Peyer's patch (tissue), 4 donors: ENCODE data around the gene ANGPTL2. TPM values are rescaled to one million over a fixed set of nuclear protein-coding genes. Genes with fewer than 3 reads are reported as not detected.

Experiments
- DNase-seq, 3 donors: peaks; one replicate each; pipeline ENCODE4 v3.0.0-alpha.2; 2017 to 2019
- H3K27ac ChIP-seq, 4 donors: fragments of 200-600 bp; sonication (generic); one replicate each; pipeline ENCODE4 v1.5.1; 2016 to 2019
- H3K27me3 ChIP-seq, 2 donors: fragments of 200-600 bp; sonication (generic); one replicate each; pipeline ENCODE4 v1.5.1; 2019
- H3K36me3 ChIP-seq, 3 donors: fragments of 200-600 bp; sonication (generic); one replicate each; pipeline ENCODE4 v1.5.1; 2016 to 2019
- H3K4me1 ChIP-seq, 4 donors: fragments of 200-600 bp; sonication (generic); one replicate each; pipeline ENCODE4 v1.5.1; 2016 to 2019
- H3K4me3 ChIP-seq, 4 donors: fragments of 200-600 bp; sonication (generic); 1 replicate in 3 of 4; 2 replicates in 1 of 4; pipeline ENCODE4 v1.5.1; 2016 to 2019; ENCODE audit warnings: mild to moderate bottlenecking in 1 of 4
- H3K9me3 ChIP-seq, 4 donors: fragments of 200-600 bp; sonication (generic); one replicate each; pipeline ENCODE4 v1.5.1; 2016 to 2019; ENCODE audit warnings: mild to moderate bottlenecking in 1 of 4
- POLR2A ChIP-seq, 2 donors: fragments of 450-650 bp; IDR thresholded peaks; one replicate each; pipeline ENCODE4 v1.5.1; 2017; ENCODE audit warnings: antibody characterized with exemption in 2 of 2, mild to moderate bottlenecking in 2 of 2, moderate library complexity in 2 of 2
- total RNA-seq, 4 donors: library from RNA; depleted of rRNA; stranded (reverse); fragments of >200 nt; gene quantifications; one replicate each; pipeline ENCODE4 v1.1.0, GENCODE V29; 2016
- TF ChIP-seq, protein P1 (sequence below), 6 experiments: fragments of 450-650 bp in 4 of 6; fragments of 200-600 bp in 2 of 6; sonication (generic) in 1 of 6; IDR thresholded peaks; one replicate each; pipeline ENCODE4 v1.5.1; 2017 to 2019; ENCODE audit warnings: antibody characterized with exemption in 6 of 6, mild to moderate bottlenecking in 3 of 6, moderate library complexity in 1 of 6

Gene ANGPTL2
- total RNA-seq, 4 donors from 2014 or later, result 2.8 to 14.0 (median 11.3) TPM

DNA sequence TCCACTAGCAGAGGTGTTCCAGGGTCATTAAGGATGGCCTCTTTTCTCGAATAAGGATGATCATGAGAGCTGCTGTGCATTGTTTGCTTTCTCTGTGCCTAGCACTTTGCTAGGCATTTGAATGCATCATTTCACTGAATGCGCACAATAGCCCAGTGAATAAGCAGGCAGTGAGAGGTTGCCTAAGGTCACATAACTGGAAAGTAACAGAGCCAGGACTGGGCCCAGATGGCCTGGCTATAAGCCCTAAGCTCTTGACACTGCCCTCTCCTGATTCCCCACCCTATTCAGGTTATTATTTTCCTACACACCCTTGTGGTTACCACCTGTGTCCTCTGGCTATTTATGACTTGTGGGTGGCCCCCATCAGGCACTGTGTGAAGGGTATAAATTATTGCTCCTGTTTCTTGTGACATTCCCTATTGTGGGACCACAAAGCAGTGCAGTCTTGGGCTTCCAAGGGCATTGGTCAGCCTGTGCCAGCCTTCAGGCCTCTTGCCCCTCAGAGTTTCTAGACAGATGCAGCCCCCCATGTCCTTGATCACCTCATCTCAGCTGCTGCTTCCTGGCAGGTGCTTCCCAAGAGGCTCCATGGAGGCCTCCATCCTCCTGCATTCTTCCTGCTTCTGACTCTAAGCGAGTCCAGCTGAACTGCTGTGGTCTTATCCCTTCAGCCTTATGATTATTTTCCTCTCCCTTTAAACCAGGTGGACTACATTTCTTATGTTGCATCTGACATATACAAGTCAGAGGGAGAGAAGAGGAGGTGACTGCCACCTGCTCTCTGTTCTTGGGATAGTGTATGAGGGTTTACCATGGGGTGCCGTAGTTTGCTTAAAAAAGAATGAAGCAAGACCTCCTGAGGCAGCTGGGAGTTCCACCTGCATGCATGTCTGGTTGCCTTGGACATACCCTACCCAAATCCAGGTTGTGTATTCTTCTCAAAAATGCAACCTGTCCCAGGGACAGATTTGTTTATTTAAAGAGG, 47.6 kb downstream of the ANGPTL2 start:
- no peak overlapping the region for H3K27ac ChIP-seq
- TF ChIP-seq, protein P1, sequence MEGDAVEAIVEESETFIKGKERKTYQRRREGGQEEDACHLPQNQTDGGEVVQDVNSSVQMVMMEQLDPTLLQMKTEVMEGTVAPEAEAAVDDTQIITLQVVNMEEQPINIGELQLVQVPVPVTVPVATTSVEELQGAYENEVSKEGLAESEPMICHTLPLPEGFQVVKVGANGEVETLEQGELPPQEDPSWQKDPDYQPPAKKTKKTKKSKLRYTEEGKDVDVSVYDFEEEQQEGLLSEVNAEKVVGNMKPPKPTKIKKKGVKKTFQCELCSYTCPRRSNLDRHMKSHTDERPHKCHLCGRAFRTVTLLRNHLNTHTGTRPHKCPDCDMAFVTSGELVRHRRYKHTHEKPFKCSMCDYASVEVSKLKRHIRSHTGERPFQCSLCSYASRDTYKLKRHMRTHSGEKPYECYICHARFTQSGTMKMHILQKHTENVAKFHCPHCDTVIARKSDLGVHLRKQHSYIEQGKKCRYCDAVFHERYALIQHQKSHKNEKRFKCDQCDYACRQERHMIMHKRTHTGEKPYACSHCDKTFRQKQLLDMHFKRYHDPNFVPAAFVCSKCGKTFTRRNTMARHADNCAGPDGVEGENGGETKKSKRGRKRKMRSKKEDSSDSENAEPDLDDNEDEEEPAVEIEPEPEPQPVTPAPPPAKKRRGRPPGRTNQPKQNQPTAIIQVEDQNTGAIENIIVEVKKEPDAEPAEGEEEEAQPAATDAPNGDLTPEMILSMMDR (IDR thresholded peaks at IDR 0.05), result no peak
- TF ChIP-seq POLR2A (IDR thresholded peaks at IDR 0.05), result no peak
- peak in 1 of 3 donors; percentile 41 for DNase-seq

DNA sequence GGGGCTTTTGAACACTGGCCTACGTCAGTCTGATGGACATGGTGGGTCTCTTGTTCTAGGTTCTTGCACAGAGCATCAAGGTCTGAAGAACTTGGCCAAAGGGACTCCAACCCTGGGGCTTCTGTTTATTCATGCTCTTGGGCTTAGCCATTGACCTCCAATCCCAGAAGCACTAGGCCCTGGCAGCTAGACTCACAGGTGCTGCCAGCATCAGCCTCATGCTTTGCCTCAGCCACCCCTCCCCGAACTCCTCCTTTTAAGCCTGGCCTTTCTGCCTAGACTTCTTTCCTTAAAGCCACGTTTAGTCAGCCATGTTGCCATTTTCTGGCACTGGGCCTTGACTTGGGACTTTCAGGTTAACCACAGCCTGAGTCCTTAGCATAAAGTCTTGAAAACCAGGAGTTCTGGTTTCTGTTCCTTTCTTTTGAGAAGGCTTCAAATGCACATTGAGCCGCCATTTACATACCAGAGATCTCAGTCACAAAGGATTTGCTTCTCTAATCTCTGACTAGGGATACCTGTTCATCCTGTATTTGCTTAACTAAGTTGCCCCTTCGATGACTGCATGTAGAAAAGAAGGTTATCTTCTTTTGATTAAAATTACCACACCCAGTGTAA, 54.7 kb downstream of the ANGPTL2 start:
- no peak overlapping the region for H3K27ac ChIP-seq
- no peak overlapping the region for H3K4me3 ChIP-seq
- H3K9me3 ChIP-seq, result no peaks in the 10 kb centered on the region
- H3K4me1 ChIP-seq, result no peaks in the 10 kb centered on the region
- peaks cover 0 to 5% (median 0%) of the 10 kb centered on the region in 3 donors for H3K36me3 ChIP-seq
- no peak for DNase-seq
- no peak for TF ChIP-seq POLR2A (IDR thresholded peaks at IDR 0.05)
- TF ChIP-seq, protein P1 (IDR thresholded peaks at IDR 0.05), result no peak
- no peaks in the 10 kb centered on the region for H3K27me3 ChIP-seq

More for the DNA sequence above, 47.6 kb downstream of the ANGPTL2 start:
- Histone ChIP-seq H3K4me1 (peaks cover 0 to 4% (median 0%) of the 10 kb centered on the region in 4 donors), H3K4me3 (no peak overlapping the region), H3K36me3 (peaks cover 0 to 7% (median 0%) of the 10 kb centered on the region in 3 donors), H3K27me3 (no peaks in the 10 kb centered on the region), H3K9me3 (no peaks in the 10 kb centered on the region)

DNA sequence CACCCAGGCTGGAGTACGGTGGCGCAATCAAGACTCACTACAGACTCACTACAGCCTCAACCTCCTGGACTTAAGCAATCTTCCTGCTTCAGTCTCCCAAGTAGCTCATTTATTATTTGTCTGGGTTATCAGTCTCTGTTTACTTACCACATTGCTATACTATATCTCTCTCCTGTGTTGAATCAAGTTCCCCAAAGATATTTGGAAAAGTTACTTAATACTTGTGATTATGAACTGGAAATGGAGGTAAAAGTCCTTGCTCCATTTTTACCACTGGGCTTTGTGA, 55.6 kb downstream of the ANGPTL2 start:
- DNase-seq, result no peak
- Histone ChIP-seq H3K27ac (no peak overlapping the region), H3K27me3 (no peaks in the 10 kb centered on the region)

DNA sequence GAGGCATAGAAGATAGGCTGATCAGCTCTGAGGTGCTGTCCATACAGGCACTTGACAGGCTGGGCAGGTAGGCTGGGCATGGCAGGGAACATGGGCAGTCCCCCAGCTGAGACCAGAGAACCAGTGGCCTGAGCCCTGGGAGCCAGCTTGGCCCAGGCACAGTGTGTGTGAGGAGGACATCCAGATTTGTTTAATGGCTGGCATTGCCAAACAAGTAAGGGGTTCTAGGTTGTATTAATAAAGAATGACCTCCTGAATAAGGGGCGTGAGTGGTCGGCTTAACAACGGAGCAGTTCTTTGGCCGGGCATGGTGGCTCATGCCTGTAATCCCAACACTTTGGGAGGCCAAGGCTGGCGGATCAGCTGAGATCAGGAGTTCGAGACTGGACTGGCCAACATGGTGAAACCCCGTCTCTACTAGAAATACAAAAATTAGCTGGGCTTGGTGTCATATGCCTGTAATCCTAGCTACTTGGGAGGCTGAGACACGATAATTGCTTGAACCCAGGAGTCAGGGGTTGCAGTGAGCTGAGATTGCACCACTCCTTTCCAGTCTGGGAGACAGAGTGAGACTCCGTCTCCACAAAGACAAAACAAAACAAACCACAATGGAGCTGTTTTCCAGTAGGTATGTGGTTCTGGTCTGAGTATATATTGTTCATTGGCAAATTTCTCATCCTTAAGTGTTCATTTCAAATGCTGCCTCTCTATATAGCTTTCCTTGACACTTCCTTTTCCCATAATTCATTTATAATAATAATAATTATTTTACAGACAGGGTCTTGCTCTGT, 56.2 kb downstream of the ANGPTL2 start:
- Histone ChIP-seq H3K4me1 (no peaks in the 10 kb centered on the region), H3K27me3 (no peaks in the 10 kb centered on the region), H3K36me3 (peaks cover 0 to 5% (median 0%) of the 10 kb centered on the region in 3 donors), H3K27ac (no peak overlapping the region), H3K4me3 (no peak overlapping the region), H3K9me3 (no peaks in the 10 kb centered on the region)
- TF ChIP-seq POLR2A (IDR thresholded peaks at IDR 0.05), result no peak
- TF ChIP-seq, protein P1 (IDR thresholded peaks at IDR 0.05), result no peak
- DNase-seq, result no peak

More for the DNA sequence above, 55.6 kb downstream of the ANGPTL2 start:
- no peaks in the 10 kb centered on the region for H3K4me1 ChIP-seq
- H3K36me3 ChIP-seq, result peaks cover 0 to 5% (median 0%) of the 10 kb centered on the region in 3 donors
- TF ChIP-seq POLR2A (IDR thresholded peaks at IDR 0.05), result no peak
- TF ChIP-seq, protein P1 (IDR thresholded peaks at IDR 0.05), result no peak
- no peak overlapping the region for H3K4me3 ChIP-seq
- H3K9me3 ChIP-seq, result no peaks in the 10 kb centered on the region

DNA sequence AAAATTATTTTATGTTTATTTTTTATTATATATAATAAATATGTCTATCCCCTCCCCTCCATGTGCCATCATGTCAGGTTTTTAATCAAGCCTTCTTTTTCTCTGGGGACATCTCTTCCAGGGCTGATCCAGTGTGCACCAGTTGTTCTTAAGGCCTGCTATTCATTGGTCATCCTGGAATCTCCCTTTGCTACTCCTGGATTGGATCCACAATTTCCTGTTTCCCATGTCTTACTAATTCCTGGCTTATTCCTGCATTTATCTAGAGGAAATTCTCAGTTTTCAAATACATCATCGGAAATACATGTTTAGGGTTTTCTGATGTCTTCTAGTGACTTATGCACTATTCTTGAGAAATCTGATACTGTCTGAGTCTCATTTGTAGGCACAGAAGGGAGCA, 56.8 kb downstream of the ANGPTL2 start:
- H3K27ac ChIP-seq, result no peak overlapping the region
- no peaks in the 10 kb centered on the region for H3K27me3 ChIP-seq
- DNase-seq, result no peak
- no peaks in the 10 kb centered on the region for H3K4me1 ChIP-seq
- no peak overlapping the region for H3K4me3 ChIP-seq
- peaks cover 0 to 5% (median 0%) of the 10 kb centered on the region in 3 donors for H3K36me3 ChIP-seq
- H3K9me3 ChIP-seq, result no peaks in the 10 kb centered on the region
- TF ChIP-seq, protein P1 (IDR thresholded peaks at IDR 0.05), result no peak
- TF ChIP-seq POLR2A (IDR thresholded peaks at IDR 0.05), result no peak
